Activated CD4-positive, alpha-beta T cell treated with anti-CD3 and anti-CD28 coated beads for 36 hours (primary cell): ENCODE results near the gene GGNBP2. TPM values are rescaled to one million over a fixed set of nuclear protein-coding genes. Genes with fewer than 3 reads are reported as not detected.

Experiments
- ATAC-seq: fragments of 200-7000 bp; cut with Tn5 transposase; one replicate; pipeline ENCODE4 v1.10.0; 2021; ENCODE audit warnings: mild to moderate bottlenecking, moderate library complexity
- CTCF ChIA-PET: fragments of 350-600 bp; sonication (Branson Sonifier 250); formaldehyde crosslinking; loops from one replicate; lab custom pipeline; 2021; ENCODE audit warnings: antibody characterized with exemption; lab: Charles Lee
- POLR2A ChIA-PET: fragments of 350-600 bp; sonication (Branson Sonifier 250); formaldehyde crosslinking; loops from one replicate; lab custom pipeline; 2021; ENCODE audit warnings: antibody characterized with exemption, inconsistent platforms; lab: Charles Lee
- DNase-seq: peaks from one replicate; pipeline ENCODE4 v3.0.0-alpha.2; 2020
- H3K27ac Mint-ChIP-seq: one replicate; pipeline ENCODE4 v1.8.0; 2021; ENCODE audit warnings: mixed read lengths
- H3K27me3 Mint-ChIP-seq: one replicate; pipeline ENCODE4 v1.8.0; 2021; ENCODE audit warnings: mixed read lengths
- H3K36me3 Mint-ChIP-seq: one replicate; pipeline ENCODE4 v1.8.0; 2021; ENCODE audit warnings: low read depth, mixed read lengths
- H3K4me1 Mint-ChIP-seq: one replicate; pipeline ENCODE4 v1.8.0; 2021; ENCODE audit warnings: mixed read lengths
- H3K4me3 Mint-ChIP-seq: one replicate; pipeline ENCODE4 v1.8.0; 2021; ENCODE audit warnings: mild to moderate bottlenecking, moderate library complexity, mixed read lengths
- H3K9me3 Mint-ChIP-seq: one replicate; pipeline ENCODE4 v1.8.0; 2021; ENCODE audit warnings: low read depth, mixed read lengths
- intact Hi-C, 2 experiments: fragments of 100-400 bp; cut with DNase I in 1 of 2; cut with micrococcal nuclease in 1 of 2; formaldehyde crosslinking; loops; one replicate each; pipeline versions ENCODE4 v1.14.2 to v1.15.1; 2022 to 2024; cut with DNase I, micrococcal nuclease
- total RNA-seq, 2 experiments: library from RNA; stranded (reverse); gene quantifications; one replicate each; pipeline ENCODE4 v1.2.3, GENCODE V29; 2021

GGNBP2 gene
- total RNA-seq, 2 experiments from 2014 or later: 75.2 to 81.4 TPM

GRCh38 chr17:36553459-36553858, 8.7 kb downstream of the GGNBP2 start:
- POLR2A ChIA-PET: no interaction called here
- H3K9me3 Mint-ChIP-seq: no peaks in the 10 kb centered on the region
- no peaks in the 10 kb centered on the region for H3K27me3 Mint-ChIP-seq
- H3K27ac Mint-ChIP-seq: peak overlapping the region; percentile 69
- CTCF ChIA-PET: interaction anchor here (1.2 kb wide), 1 partner anchor 11 kb away, joined by 6 read pairs; no protein-coding TSS in a partner anchor
- peak overlapping the region; percentile 29 for H3K4me3 Mint-ChIP-seq
- ATAC-seq: peak; percentile 18
- DNase-seq: no peak
- H3K36me3 Mint-ChIP-seq: peaks cover 47% of the 10 kb centered on the region
- intact Hi-C loops: no loop called here
- H3K4me1 Mint-ChIP-seq: peaks cover 58% of the 10 kb centered on the region

GRCh38 chr17:36566081-36566480, 21.4 kb downstream of the GGNBP2 start:
- POLR2A ChIA-PET: no interaction called here
- Mint-ChIP-seq H3K4me1 (peaks cover 12% of the 10 kb centered on the region), H3K27ac (peak overlapping the region; percentile 19), H3K9me3 (no peaks in the 10 kb centered on the region), H3K27me3 (no peaks in the 10 kb centered on the region), H3K4me3 (no peak overlapping the region), H3K36me3 (peaks cover 56% of the 10 kb centered on the region)
- ATAC-seq: no peak
- DNase-seq: no peak
- intact Hi-C loops: no loop called here
- CTCF ChIA-PET: interaction anchor here (0.6 to 1.6 kb wide), 3 partner anchors 17 to 885 kb away, joined by 3 to 7 read pairs (median 3); no protein-coding TSS in a partner anchor

DNA sequence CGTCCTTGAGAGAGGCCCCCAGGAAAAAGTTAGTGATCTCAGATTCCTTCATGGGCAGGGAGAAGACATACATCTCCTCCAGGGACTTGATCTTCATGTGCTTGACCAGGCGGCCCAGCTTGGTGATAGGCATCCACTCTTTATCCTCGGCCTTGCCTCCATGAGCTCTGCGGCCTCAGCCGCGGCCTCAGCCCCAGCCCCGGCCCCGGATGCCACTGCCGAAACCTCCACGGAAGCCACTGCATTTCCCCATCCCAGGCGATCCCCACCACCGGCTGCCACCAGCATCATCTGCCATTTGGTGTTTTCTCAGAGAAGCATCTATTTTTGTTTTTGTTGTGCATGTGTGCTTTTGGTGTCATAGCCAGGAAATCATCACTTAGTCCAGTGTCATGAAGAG, 30.3 kb downstream of the GGNBP2 start:
- DNase-seq (no peak), ATAC-seq (no peak)
- Mint-ChIP-seq H3K27ac (no peak overlapping the region), H3K9me3 (no peaks in the 10 kb centered on the region), H3K4me3 (no peak overlapping the region), H3K27me3 (no peaks in the 10 kb centered on the region), H3K36me3 (peaks cover 38% of the 10 kb centered on the region), H3K4me1 (peaks cover 6% of the 10 kb centered on the region)
- ChIA-PET POLR2A (interaction anchor here (0.6 kb wide), 1 partner anchor 10 kb away, joined by 3 read pairs; no protein-coding TSS in a partner anchor), CTCF (no interaction called here)
- intact Hi-C loops: no loop called here

- H3K4me1 Mint-ChIP-seq: peaks cover 6% of the 10 kb centered on the region
- ChIA-PET POLR2A (interaction anchor here (0.7 kb wide), 1 partner anchor 761 kb away, joined by 3 read pairs; no protein-coding TSS in a partner anchor), CTCF (interaction anchor here (0.6 to 1.1 kb wide), 2 partner anchors 31 to 1002 kb away, joined by 3 read pairs; no protein-coding TSS in a partner anchor)
- intact Hi-C loops: no loop called here
- no peaks in the 10 kb centered on the region for H3K9me3 Mint-ChIP-seq
- DNase-seq: no peak
- no peaks in the 10 kb centered on the region for H3K27me3 Mint-ChIP-seq
- H3K4me3 Mint-ChIP-seq: no peak overlapping the region
- ATAC-seq: no peak
- no peak overlapping the region for H3K27ac Mint-ChIP-seq
- peaks cover 46% of the 10 kb centered on the region for H3K36me3 Mint-ChIP-seq
Measured at GRCh38 chr17:36576793-36577192, 32.1 kb downstream of the GGNBP2 start.

GRCh38 chr17:36578671-36579070, 34.0 kb downstream of the GGNBP2 start:
- intact Hi-C loops: no loop called here
- Mint-ChIP-seq H3K4me3 (no peak overlapping the region), H3K4me1 (peaks cover 3% of the 10 kb centered on the region), H3K9me3 (no peaks in the 10 kb centered on the region), H3K27ac (no peak overlapping the region), H3K36me3 (peaks cover 39% of the 10 kb centered on the region), H3K27me3 (no peaks in the 10 kb centered on the region)
- CTCF ChIA-PET: interaction anchor here (1.5 kb wide), 1 partner anchor 23 kb away, joined by 4 read pairs; no protein-coding TSS in a partner anchor
- POLR2A ChIA-PET: no interaction called here
- ATAC-seq: no peak
- no peak for DNase-seq

GRCh38 chr17:36583787-36584186, 39.1 kb downstream of the GGNBP2 start:
- intact Hi-C loops: no loop called here
- Mint-ChIP-seq H3K27me3 (no peaks in the 10 kb centered on the region), H3K36me3 (peaks cover 43% of the 10 kb centered on the region), H3K4me1 (no peaks in the 10 kb centered on the region), H3K9me3 (no peaks in the 10 kb centered on the region), H3K4me3 (no peak overlapping the region), H3K27ac (no peak overlapping the region)
- ChIA-PET CTCF (interaction anchor here (0.9 to 1.2 kb wide), 2 partner anchors 18 to 24 kb away, joined by 3 read pairs; no protein-coding TSS in a partner anchor), POLR2A (no interaction called here)
- DNase-seq (no peak), ATAC-seq (no peak)

GRCh38 chr17:36586138-36586537, 41.4 kb downstream of the GGNBP2 start:
- H3K36me3 Mint-ChIP-seq: peaks cover 30% of the 10 kb centered on the region
- ChIA-PET CTCF (interaction anchor here (0.7 to 2.9 kb wide), 2 partner anchors 17 to 22 kb away, joined by 4 to 6 read pairs; no protein-coding TSS in a partner anchor), POLR2A (interaction anchor here (1.2 kb wide), 1 partner anchor 15 kb away, joined by 3 read pairs; the partner anchor contains the start of gene MRM1)
- DNase-seq (no peak), ATAC-seq (no peak)
- intact Hi-C loops: no loop called here
- no peaks in the 10 kb centered on the region for H3K27me3 Mint-ChIP-seq
- H3K4me1 Mint-ChIP-seq: peaks cover 11% of the 10 kb centered on the region
- no peak overlapping the region for H3K27ac Mint-ChIP-seq
- H3K9me3 Mint-ChIP-seq: no peaks in the 10 kb centered on the region
- no peak overlapping the region for H3K4me3 Mint-ChIP-seq

DNA sequence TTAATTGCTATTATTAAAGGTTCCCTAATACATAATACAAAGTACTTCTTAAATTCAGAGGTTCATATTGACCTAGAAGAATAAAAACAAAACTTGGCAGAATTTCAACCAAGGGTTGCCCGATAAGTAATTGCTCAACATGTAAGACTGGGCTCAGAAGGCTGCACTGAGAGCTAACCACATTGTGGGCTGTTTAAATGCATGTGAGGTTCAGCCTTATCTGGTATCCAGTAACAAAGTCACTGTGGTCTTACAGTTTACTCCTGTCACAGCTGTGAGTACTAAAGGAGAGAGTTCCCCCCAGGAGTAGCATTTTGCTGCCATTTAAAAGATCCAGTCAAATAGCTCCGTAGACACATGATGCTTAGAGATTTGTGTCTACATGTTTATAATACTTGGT, 45.4 kb downstream of the GGNBP2 start:
- H3K27ac Mint-ChIP-seq: no peak overlapping the region
- no peak for DNase-seq
- CTCF ChIA-PET: interaction anchor here (1.0 to 5.6 kb wide), 4 partner anchors 9 to 53 kb away, joined by 3 to 41 read pairs (median 3); partner anchors contain the start of gene MRM1

DNA sequence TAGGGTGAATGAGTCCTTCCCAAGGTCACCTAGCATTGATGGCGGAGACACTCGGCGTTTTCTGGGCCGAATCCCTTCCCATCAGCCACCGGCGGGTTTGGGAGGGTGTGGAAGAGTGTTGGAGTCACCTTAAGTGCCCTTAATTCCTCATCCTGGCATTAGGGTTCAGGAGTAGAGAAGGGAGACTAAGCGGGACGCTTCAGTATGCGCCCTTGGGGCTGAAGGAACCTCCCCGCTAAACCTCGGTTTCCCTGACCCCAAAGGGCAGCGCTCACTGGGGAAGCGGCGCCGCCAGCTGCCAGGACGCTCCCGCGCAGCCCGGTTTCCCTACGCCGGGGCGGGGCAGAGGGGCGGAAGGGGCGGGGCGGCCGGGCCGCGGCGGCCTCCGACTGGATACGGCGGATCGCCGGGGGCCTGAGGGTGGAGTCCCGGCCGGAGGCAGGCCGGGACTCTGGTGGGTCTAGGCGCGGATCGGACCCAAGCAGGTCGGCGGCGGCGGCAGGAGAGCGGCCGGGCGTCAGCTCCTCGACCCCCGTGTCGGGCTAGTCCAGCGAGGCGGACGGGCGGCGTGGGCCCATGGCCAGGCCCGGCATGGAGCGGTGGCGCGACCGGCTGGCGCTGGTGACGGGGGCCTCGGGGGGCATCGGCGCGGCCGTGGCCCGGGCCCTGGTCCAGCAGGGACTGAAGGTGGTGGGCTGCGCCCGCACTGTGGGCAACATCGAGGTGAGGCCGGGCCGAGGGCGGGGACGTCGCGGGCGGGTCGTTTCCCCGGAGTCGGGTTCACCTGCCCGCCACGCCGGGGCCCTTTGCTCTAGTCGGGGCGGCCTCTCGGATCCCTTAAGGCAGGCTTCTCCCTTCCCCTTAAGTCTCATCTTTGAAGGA, 47.0 kb downstream of the GGNBP2 start, which contains the start of gene DHRS11:
Gene DHRS11 (plus strand): TSS at position 446 of the 882 bp plus-strand sequence. CDS start 131 bp downstream, at position 577.
- DNase-seq (peak; percentile 88), ATAC-seq (peak; percentile 93)
- intact Hi-C loops: loop anchor here (1.0 to 2.0 kb wide), 2 partner anchors 10 to 47 kb away; partner anchors contain the start of genes GGNBP2 (in 2 of the 2) and MRM1 (in 1 of the 2)
- CTCF ChIA-PET: interaction anchor here (5.6 kb wide), 1 partner anchor 11 kb away, joined by 41 read pairs; the partner anchor contains the start of gene MRM1
- Mint-ChIP-seq H3K27ac (peak within 1 kb of the TSS; percentile 73), H3K4me3 (peak within 1 kb of the TSS; percentile 69), H3K27me3 (no peaks in the 10 kb centered on the region), H3K9me3 (no peaks in the 10 kb centered on the region), H3K36me3 (peaks cover 18% of the 10 kb centered on the region), H3K4me1 (peaks cover 25% of the 10 kb centered on the region)
- POLR2A ChIA-PET: interaction anchor here (0.8 to 1.7 kb wide), 2 partner anchors 10 kb away, joined by 3 to 9 read pairs; partner anchors contain the start of gene MRM1

More for the DNA sequence above, 45.4 kb downstream of the GGNBP2 start:
- Mint-ChIP-seq H3K36me3 (peaks cover 20% of the 10 kb centered on the region), H3K4me1 (peaks cover 25% of the 10 kb centered on the region), H3K9me3 (no peaks in the 10 kb centered on the region), H3K4me3 (no peak overlapping the region), H3K27me3 (no peaks in the 10 kb centered on the region)
- POLR2A ChIA-PET: no interaction called here
- intact Hi-C loops: loop anchor here (2.0 kb wide), 1 partner anchor 45 kb away; the partner anchor contains the start of gene GGNBP2 (in 2 of the 2)
- ATAC-seq: no peak

GRCh38 chr17:36592316-36592715, 47.6 kb downstream of the GGNBP2 start:
- POLR2A ChIA-PET: interaction anchor here (0.9 to 1.7 kb wide), 2 partner anchors 9 to 58 kb away, joined by 3 to 9 read pairs; partner anchors contain the start of genes MRM1, MYO19 and PIGW
- ATAC-seq: peak; percentile 6
- intact Hi-C loops: no loop called here

More at GRCh38 chr17:36592316-36592715, 47.6 kb downstream of the GGNBP2 start:
- CTCF ChIA-PET: interaction anchor here (0.9 to 5.6 kb wide), 2 partner anchors 10 to 34 kb away, joined by 3 to 41 read pairs; partner anchors contain the start of gene MRM1
- Mint-ChIP-seq H3K9me3 (no peaks in the 10 kb centered on the region), H3K36me3 (peaks cover 18% of the 10 kb centered on the region), H3K27me3 (no peaks in the 10 kb centered on the region), H3K4me3 (peak overlapping the region; percentile 69), H3K27ac (no peak overlapping the region), H3K4me1 (peaks cover 25% of the 10 kb centered on the region)
- DNase-seq: peak; percentile 24
